Measurements from ENCODE around the gene ANAPC16. TPM values are rescaled to one million over a fixed set of nuclear protein-coding genes. Genes with fewer than 3 reads are reported as not detected.

The ANAPC16 gene
- total and polyA plus RNA-seq, 2 experiments from 2014 or later = 77.5 to 126 TPM

DNA sequence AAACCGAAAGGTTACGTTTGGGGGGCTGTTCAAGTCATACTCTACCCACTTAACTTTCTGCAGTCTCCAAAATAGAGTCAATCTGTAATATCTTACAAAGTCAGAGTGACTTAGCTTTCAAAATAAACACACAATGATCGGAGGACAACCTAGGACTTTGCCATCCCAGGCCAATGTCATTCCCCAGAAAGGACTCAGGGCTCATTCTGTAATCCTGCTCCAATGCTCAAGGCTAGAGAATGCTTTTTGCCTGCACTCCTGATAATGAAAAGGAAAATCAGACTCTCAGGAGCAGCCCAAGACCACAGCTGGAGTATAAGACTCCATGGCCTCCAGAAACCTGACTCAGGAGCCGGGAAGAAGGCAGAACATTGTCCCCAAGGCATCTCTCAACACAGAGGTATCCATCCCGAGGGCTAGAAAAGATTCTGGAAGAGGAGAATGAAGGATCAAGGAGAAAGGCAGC is 28.8 kb downstream of the ANAPC16 start (continued):
- TF ChIP-seq ETS1 (IDR thresholded peaks at IDR 0.05) (no peak), EZH2phosphoT487 (IDR thresholded peaks at IDR 0.05; ENCODE audit: unreplicated experiment) (no peak)
- TF ChIP-seq, protein P1, sequence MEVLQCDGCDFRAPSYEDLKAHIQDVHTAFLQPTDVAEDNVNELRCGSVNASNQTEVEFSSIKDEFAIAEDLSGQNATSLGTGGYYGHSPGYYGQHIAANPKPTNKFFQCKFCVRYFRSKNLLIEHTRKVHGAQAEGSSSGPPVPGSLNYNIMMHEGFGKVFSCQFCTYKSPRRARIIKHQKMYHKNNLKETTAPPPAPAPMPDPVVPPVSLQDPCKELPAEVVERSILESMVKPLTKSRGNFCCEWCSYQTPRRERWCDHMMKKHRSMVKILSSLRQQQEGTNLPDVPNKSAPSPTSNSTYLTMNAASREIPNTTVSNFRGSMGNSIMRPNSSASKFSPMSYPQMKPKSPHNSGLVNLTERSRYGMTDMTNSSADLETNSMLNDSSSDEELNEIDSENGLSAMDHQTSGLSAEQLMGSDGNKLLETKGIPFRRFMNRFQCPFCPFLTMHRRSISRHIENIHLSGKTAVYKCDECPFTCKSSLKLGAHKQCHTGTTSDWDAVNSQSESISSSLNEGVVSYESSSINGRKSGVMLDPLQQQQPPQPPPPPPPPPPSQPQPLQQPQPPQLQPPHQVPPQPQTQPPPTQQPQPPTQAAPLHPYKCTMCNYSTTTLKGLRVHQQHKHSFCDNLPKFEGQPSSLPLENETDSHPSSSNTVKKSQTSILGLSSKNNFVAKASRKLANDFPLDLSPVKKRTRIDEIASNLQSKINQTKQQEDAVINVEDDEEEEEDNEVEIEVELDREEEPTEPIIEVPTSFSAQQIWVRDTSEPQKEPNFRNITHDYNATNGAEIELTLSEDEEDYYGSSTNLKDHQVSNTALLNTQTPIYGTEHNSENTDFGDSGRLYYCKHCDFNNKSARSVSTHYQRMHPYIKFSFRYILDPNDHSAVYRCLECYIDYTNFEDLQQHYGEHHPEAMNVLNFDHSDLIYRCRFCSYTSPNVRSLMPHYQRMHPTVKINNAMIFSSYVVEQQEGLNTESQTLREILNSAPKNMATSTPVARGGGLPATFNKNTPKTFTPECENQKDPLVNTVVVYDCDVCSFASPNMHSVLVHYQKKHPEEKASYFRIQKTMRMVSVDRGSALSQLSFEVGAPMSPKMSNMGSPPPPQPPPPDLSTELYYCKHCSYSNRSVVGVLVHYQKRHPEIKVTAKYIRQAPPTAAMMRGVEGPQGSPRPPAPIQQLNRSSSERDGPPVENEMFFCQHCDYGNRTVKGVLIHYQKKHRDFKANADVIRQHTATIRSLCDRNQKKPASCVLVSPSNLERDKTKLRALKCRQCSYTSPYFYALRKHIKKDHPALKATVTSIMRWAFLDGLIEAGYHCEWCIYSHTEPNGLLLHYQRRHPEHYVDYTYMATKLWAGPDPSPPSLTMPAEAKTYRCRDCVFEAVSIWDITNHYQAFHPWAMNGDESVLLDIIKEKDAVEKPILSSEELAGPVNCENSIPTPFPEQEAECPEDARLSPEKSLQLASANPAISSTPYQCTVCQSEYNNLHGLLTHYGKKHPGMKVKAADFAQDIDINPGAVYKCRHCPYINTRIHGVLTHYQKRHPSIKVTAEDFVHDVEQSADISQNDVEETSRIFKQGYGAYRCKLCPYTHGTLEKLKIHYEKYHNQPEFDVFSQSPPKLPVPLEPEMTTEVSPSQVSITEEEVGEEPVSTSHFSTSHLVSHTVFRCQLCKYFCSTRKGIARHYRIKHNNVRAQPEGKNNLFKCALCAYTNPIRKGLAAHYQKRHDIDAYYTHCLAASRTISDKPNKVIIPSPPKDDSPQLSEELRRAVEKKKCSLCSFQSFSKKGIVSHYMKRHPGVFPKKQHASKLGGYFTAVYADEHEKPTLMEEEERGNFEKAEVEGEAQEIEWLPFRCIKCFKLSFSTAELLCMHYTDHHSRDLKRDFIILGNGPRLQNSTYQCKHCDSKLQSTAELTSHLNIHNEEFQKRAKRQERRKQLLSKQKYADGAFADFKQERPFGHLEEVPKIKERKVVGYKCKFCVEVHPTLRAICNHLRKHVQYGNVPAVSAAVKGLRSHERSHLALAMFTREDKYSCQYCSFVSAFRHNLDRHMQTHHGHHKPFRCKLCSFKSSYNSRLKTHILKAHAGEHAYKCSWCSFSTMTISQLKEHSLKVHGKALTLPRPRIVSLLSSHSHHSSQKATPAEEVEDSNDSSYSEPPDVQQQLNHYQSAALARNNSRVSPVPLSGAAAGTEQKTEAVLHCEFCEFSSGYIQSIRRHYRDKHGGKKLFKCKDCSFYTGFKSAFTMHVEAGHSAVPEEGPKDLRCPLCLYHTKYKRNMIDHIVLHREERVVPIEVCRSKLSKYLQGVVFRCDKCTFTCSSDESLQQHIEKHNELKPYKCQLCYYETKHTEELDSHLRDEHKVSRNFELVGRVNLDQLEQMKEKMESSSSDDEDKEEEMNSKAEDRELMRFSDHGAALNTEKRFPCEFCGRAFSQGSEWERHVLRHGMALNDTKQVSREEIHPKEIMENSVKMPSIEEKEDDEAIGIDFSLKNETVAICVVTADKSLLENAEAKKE (CRISPR knock-in tag; IDR thresholded peaks at IDR 0.05) = no peak

GRCh38 chr10:72245949-72246525 is 30.2 kb downstream of the ANAPC16 start:
- Mint-ChIP-seq H3K4me3 (no peak overlapping the region), H3K4me1 (peaks cover 27% of the 10 kb centered on the region), H3K36me3 (ENCODE audit: low read depth) (no peaks in the 10 kb centered on the region; the same call in 2 of the 3 replicates), H3K27ac (no peak overlapping the region), H3K9me3 (no peaks in the 10 kb centered on the region), H3K27me3 (ENCODE audit: insufficient read depth, low read depth, poor library complexity) (peaks cover 19% of the 10 kb centered on the region)
- no peaks in the 10 kb centered on the region for H3K27me3 ChIP-seq (ENCODE audit: insufficient read depth)
- H3K79me2 ChIP-seq (replicated peaks; ENCODE audit: insufficient read depth) = no peaks in the 10 kb centered on the region
- DNase-seq (ENCODE audit: low spot score) (no peak), ATAC-seq (no peak)
- H3K9me2 ChIP-seq (ENCODE audit: insufficient read depth) = peaks cover 6% of the 10 kb centered on the region; the same call in 1 of the 2 replicates
- peaks cover 19% of the 10 kb centered on the region for H3K4me1 ChIP-seq (ENCODE audit: insufficient read depth)
- H3K4me3 ChIP-seq = no peak overlapping the region
- H3F3A ChIP-seq (replicated peaks; ENCODE audit: low read depth) = no peaks in the 10 kb centered on the region; the same call in 1 of the 2 replicates
- H3K4me2 ChIP-seq = no peak overlapping the region
- H2AFZ ChIP-seq = peak overlapping the region; percentile 28; the same call in 1 of the 2 replicates
- H3K36me3 ChIP-seq (ENCODE audit: insufficient read depth) = no peaks in the 10 kb centered on the region
- H4K20me1 ChIP-seq (replicated peaks; ENCODE audit: insufficient read depth) = no peaks in the 10 kb centered on the region
- TF ChIP-seq, protein P1 (CRISPR knock-in tag; IDR thresholded peaks at IDR 0.05) = no peak
- H3K27ac ChIP-seq (ENCODE audit: low read depth) = no peak overlapping the region

Measured in GM23338 (cell line).